ENCODE results near the gene FKRP.
A peak's percentile ranks its signal among the peaks of the same experiment; 100 is the strongest.
"Not testable (repeated sequence)": the region's sequence is repeated elsewhere in the genome, so short reads cannot be mapped to it uniquely, and the experiment has no call there.

FKRP gene

DNA sequence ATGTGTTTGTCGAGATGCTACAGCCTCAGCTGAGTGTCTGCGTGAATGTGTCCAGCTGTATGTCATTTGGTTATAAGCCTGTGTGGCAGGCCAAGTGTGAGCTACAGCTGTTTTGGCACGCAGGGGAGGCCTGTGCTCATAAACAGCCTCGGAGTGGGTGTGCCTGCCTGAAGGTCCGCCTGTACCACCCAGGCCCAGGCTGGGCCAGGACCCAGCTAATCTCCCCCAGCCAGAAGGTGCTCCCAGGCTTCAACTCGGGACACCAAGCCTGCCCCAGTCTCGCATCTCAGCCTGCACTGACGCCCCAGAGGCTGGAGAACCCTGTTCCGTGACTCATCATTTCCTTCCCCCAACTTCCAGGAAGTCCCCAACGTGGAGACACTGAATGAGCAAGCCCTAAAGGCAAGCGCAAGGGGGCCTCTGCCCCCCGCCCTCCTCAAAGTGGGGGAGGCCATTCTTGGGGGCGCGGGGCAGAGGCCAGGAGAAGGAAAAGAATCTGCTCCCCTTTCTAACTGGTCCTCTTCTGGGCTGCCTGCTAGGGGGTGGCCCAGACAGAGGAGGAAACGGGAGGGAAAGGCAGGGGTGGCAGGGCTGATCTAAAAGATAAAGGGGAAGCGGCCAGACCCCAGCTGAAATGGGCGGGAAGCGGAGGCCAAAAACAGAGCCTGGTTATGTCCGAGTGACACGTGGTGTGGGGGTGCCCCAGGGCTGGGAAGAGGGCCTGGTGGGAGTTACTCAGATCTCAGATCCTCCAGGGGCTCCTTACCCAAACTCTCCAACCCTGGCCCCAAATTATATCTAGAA, 40.6 kb downstream of the FKRP start:
- DNase-seq: peak; percentile 16 to 49 (median 41)

DNA sequence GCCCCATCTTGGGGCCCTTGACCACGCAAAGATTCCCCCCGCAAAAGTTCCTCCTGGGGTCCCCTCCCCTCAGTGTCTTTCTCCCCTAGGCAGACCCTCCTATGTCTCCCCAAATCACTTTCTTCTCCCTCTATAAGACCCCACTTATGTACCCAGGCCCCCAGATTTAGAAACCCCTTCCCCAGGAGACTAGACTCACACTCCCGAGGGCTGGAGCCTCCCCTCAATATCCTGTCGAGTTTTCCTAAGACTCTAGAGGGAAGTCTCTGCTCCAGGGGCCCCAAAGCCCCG, 41.1 kb downstream of the FKRP start:
- DNase-seq: no peak

DNA sequence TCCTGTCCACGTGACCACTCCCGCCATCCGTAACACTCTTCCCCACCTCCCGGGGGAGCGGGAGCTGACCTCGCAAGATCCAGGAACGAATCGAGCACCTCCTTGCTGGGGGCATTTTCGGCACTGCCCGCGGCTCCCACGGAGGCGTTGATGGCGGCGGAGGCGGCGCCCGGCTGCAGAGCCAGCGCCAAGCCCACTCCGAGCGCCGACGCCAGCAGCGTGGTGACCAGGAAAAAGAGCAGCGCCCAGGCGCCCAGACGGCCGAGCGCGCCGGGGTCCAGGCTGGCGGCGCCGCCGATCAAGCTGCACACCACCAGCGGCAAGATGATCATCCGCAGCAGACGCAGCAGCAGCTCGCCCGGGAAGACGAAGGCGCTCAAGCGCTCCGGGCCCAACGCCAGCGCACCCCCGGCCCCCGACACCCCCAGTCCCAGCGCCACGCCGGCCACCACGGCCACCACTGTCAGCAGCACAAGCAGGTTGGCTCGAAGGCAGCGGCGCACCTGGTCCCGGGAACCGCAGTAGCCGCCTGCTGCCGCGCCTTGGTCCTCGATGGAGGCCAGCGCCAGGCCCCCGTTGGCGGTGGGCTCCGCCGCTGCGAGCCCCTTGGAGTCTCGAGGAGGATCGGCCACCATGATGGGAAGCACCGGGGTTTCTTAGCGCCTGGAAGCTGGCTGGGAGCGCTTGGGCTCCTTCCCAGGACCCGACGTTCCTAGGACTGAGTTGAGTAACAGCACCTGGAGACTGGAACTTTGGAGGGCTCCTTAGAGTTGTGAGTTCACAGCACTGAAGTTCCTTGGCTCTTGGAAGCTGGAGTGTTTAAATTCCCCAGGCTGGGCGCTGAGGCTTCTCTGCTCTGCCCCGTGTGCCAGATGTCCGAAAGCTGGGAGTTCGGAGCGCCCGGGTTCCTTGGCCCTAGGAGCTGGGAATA, 41.7 kb downstream of the FKRP start:
- peak; percentile 50 to 79 (median 68) for DNase-seq

DNA sequence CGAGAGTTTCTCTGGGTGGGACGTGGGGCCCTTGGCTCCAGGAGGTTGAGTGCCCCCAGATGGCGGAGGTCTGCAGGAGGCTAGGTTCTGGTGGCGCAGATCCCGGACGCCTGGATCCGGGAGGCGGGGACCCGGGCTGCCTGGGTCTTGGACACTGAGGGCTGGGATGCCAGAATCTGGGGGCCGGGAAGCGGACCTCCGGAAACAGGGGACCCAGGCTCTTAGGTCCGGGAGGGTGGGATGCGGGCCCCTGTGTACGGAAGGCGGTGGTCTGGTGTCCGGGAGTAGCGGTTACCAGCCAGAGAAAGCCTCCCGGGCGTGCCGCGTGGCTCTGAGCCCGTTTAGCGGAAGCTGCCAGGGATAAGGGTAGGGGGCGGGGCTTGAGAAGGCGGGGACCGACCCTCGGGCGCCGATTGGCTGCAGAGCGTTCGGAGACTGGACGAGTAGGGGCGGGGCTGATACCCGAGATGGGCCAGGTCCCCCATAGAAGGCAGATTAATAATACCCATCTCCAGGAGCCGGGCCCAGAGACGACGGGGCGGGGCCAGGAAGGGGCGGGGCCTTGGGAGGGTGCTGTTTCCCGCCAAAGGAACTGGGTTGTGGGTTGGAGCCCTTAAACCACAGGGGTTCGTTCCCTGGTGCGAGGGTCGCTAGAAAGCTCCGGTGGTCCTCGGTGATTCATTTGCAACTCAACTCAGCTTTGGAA, 42.6 kb downstream of the FKRP start, which contains the start of gene SLC1A5:
SLC1A5 (minus strand) TSS at position 333 of the 706 bp plus-strand sequence. CDS start 629 bp downstream, outside the sequence.
- peak; percentile 85 to 98 (median 93) for DNase-seq

DNA sequence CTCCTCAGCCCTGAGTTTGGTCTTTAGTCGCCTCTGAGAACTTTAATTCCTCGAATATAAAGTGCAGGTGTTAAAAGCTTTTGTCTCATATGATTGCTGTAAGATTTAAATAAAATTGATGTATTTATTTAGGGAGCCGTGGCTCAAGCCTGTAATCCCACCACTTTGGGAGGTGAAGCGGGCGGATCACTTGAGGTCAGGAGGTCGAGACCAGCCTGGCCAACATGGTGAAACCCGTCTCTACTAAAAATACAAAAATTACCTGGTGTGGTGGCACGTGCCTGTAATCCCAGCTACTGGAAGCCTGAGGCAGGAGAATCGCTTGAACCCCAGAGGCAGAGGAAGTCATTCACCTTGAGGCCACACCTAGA, 43.1 kb downstream of the FKRP start:
- DNase-seq: no peak

DNA sequence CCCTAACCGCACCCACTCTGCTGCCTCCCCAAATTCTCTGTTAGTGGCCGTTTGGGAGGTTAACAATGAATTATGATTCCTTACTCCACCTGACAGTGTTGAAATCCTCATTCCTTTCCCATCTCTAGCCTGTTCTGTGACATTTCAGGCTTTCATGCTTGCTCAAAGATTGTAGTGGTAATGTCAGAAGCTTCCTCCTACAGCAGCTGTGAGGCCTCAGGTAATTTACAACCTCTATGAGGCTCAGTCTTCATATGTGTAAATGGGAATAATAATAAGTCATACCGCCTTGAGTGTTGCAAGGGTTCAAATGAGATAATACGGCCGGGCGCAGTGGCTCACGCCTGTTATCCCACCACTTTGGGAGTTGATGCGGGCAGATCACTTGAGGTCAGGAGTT, 43.5 kb downstream of the FKRP start:
- no peak for DNase-seq

- DNase-seq: no peak
These were observed 46.1 kb downstream of the FKRP start for GRCh38 chr19:46791944-46792343.

- DNase-seq: no peak
These were observed 52.0 kb downstream of the FKRP start for GRCh38 chr19:46797881-46798280.

DNA sequence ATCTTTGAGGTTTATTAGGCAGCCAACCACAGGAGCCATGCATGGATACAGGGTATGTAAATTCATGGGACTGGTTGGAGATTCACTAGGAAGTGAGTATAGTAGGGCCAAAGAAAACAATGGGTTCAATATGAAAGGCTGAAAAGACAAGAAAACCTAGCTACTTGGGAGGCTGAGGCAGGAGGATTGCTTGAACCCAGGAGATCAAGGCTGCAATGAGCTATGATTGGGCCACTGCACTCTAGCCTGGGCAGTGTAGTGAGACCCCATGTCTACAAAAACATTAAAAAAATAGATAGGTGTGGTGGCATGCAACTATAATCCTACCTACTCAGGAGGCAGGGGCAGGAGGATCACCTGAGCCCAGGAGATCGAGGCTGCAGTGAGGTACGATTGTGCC, 52.9 kb downstream of the FKRP start:
- no peak for DNase-seq

DNA sequence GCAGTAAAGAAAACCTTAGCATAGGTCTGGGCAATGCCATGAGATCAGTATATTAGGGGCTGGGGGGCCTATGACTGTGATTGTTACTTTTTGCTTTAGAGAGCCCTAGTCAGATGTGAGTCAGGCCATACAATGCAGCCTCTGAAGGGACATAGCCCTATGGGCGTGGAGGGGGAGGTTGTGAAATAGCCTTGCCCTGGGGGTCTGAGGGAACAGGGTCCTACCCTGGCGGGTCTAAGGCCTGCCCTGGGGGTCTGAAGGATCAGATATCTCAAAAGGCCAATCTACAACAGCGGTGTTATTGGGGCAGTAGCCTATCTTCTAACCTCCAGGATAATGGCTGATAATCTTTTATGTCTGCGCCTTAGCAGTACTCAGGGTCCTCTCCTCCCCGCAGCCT, 56.3 kb downstream of the FKRP start:
- DNase-seq: no peak

GRCh38 chr19:46803555-46803954, 57.7 kb downstream of the FKRP start:
- DNase-seq: no peak

DNA sequence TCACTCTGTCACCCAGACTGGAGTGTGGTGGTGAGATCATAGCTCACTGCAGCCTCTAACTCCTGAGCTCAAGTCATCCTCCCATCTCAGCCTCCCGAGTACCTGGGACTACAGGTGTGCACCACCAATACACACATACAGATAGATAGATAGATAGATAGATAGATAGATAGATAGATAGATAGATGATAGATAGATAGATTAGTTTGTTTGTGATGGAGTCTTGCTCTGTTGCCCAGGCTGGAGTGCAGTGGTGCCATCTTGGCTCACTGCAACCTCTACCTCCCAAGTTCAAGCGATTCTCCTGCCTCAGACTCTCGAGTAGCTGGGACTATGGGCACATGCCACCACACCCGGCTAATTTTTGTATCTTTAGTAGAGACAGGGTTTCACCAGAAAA, 58.6 kb downstream of the FKRP start:
- DNase-seq: not testable (repeated sequence)

- DNase-seq: no peak
These were observed 60.8 kb downstream of the FKRP start for GRCh38 chr19:46806656-46807055.
